ENCODE results near the gene NLGN3. TPM values are rescaled to one million over a fixed set of nuclear protein-coding genes. Genes with fewer than 3 reads are reported as not detected.

Gene NLGN3
- polyA plus RNA-seq, 1 experiment, result 0.42 TPM

GRCh38 chrX:71184803-71185495, 40.3 kb downstream of the NLGN3 start:
- no peaks in the 10 kb centered on the region for H3K27me3 ChIP-seq (ENCODE audit: control insufficient read depth, insufficient read depth, low read length)
- POLR2A ChIA-PET, result no interaction called here
- CTCF ChIA-PET, result no interaction called here
- H3K27ac ChIP-seq (ENCODE audit: low read depth, low read length), result no peak overlapping the region
- no peak overlapping the region for H3K4me3 ChIP-seq (ENCODE audit: low read depth, low read length)
- no peak for DNase-seq (ENCODE audit: low read depth, low spot score)
- H3K9me3 ChIP-seq (ENCODE audit: control insufficient read depth, insufficient read depth, low read length), result no peaks in the 10 kb centered on the region
- no peak for TF ChIP-seq CTCF (IDR thresholded peaks at IDR 0.05; ENCODE audit: low read depth, low read length)

DNA sequence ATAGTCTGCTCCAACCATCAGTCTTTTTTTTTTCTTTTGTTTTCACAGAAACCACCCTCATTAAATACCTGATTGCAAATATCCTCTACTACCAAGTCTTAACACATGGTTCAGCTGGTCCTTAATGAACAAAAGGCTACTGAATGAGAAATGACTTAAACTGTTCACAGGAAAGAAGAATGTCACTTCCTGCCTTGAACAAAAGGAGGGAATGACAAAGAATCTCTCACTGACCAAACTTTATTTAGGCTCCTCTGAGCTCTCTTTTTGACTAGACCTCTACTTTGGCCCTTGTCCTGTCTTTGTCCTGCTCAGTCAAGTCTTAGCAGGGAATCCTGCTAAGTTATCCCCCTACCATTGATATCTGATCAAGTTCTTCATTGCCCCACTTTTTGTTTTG, 46.6 kb downstream of the NLGN3 start:
- H3K27me3 ChIP-seq (ENCODE audit: control insufficient read depth, insufficient read depth, low read length), result no peaks in the 10 kb centered on the region
- ChIA-PET POLR2A (no interaction called here), CTCF (no interaction called here)
- DNase-seq (ENCODE audit: low read depth, low spot score), result no peak
- H3K9me3 ChIP-seq (ENCODE audit: control insufficient read depth, insufficient read depth, low read length), result no peaks in the 10 kb centered on the region
- no peak for TF ChIP-seq CTCF (IDR thresholded peaks at IDR 0.05; ENCODE audit: low read depth, low read length)
- no peak overlapping the region for H3K27ac ChIP-seq (ENCODE audit: low read depth, low read length)
- no peak overlapping the region for H3K4me3 ChIP-seq (ENCODE audit: low read depth, low read length)

DNA sequence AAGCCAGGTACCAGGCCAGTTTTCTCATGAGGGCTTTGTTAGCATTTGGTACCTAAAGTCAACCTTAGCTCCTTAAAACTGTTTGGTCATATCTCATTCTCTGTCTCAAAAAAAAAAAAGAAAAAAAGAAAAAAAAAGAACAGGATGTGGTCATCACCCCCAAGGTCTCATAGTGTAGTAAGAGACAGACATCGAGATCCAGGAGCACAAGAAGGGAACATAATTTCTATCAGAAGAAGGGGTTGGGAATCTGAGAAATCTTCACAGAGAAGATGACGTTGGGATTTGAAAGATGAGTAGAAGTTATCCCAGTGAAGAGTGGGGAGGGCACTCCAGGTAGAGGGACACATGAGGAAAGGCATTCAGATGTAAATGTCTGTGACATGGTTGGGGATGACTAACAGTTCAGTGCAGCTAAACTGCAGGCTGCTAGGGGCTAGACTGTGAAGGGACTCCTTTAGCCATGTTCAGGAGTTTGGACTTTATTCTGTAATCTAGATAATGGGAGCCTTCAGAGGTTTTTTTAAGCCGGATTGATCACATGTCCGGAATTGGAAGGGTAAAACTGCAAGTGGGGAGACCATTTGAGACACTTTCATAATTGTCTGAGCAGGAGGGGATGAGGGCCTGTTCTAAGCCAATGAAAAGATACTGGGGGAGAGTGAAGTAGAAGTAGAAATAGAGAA, 51.5 kb downstream of the NLGN3 start:
- Histone ChIP-seq H3K27me3 (ENCODE audit: control insufficient read depth, insufficient read depth, low read length) (no peaks in the 10 kb centered on the region), H3K9me3 (ENCODE audit: control insufficient read depth, insufficient read depth, low read length) (no peaks in the 10 kb centered on the region), H3K4me3 (ENCODE audit: low read depth, low read length) (no peak overlapping the region), H3K27ac (ENCODE audit: low read depth, low read length) (no peak overlapping the region)
- ChIA-PET POLR2A (interaction anchor here (0.6 kb wide), 1 partner anchor 211 kb away, joined by 7 read pairs; no protein-coding TSS in a partner anchor), CTCF (no interaction called here)
- no peak for DNase-seq (ENCODE audit: low read depth, low spot score)
- TF ChIP-seq CTCF (IDR thresholded peaks at IDR 0.05; ENCODE audit: low read depth, low read length), result no peak

DNA sequence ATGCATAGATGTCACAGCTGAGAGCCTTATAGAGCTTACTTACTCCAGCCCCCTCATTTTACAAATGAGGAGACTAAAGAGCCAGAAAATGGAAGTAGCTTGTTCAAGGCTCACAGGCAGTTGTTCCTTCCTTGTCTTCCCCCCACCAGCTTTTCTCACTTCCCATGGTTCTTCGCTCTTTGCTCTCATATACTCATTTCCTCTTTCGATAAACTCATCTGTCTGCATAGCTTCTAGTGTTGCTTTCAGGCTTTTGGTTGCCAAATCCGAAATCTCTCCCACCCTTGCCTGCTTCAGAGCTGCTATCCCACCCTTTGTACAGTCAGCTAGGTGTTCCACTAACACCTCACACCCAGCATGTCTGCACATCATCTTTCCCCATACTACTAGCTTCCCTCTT, 53.4 kb downstream of the NLGN3 start:
- CTCF ChIA-PET, result no interaction called here

More for the DNA sequence above, 53.4 kb downstream of the NLGN3 start:
- H3K27ac ChIP-seq (ENCODE audit: low read depth, low read length), result no peak overlapping the region
- H3K9me3 ChIP-seq (ENCODE audit: control insufficient read depth, insufficient read depth, low read length), result no peaks in the 10 kb centered on the region
- POLR2A ChIA-PET, result no interaction called here
- no peak for DNase-seq (ENCODE audit: low read depth, low spot score)
- H3K4me3 ChIP-seq (ENCODE audit: low read depth, low read length), result no peak overlapping the region
- no peaks in the 10 kb centered on the region for H3K27me3 ChIP-seq (ENCODE audit: control insufficient read depth, insufficient read depth, low read length)
- TF ChIP-seq CTCF (IDR thresholded peaks at IDR 0.05; ENCODE audit: low read depth, low read length), result no peak

Measured in AG04450 (cell line).